Epithelial cell of prostate (primary cell): ENCODE data around the gene RPL27A.
A peak's percentile ranks its signal among the peaks of the same experiment; 100 is the strongest.

ENCODE experiments used
- DNase-seq: peaks from one replicate; pipeline ENCODE4 v3.0.0-alpha.2; 2011; ENCODE audit warnings: low read depth, low spot score
- H3K27ac ChIP-seq: fragments of 450-650 bp; 2 replicates; pipeline ENCODE4 v1.5.1; 2017; ENCODE audit warnings: mild to moderate bottlenecking

RPL27A gene

DNA sequence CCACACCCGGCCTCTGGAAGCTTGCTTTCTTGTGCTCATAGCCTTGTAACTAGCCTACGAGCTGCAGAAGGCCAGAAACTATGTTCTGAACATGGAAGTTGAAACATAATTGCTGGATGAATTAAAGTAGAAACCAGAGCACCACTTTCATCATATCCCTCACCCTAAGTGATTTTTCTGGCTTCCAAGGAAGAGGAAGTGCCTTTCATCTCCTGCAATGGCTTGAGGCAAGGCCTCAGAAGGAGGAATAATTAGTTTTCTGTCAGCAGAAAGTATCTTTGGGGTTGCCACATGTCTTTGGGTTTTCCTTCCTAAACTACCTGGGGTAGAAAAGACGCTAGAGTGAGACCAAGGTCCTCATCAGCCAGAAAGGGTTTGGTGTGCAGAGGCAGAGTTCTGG is 14.5 kb downstream of the RPL27A start:
- no peak for DNase-seq
- no peak overlapping the region for H3K27ac ChIP-seq

DNA sequence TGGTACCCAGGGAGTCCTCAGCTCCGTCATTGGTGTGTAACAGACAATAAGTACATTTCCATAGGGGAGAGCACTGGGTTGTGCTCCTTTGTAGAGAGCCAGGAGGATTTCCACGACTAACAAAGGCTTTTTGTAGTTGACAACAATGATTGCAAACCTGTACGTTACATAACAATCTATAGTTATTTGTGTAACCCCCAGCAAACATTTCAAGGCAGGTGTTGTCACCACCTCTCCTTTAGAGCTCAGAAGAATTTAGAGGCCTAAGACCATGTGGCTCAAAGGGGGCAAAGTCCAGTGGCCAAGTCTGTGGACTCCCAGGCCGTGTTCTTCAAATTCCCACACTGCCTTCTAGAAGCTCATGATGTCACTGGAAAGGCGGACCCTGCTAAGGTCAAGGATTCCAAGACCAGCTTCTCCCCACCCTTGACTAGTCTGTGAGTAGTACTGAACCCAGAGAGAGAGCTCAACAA is 15.8 kb downstream of the RPL27A start:
- no peak for DNase-seq
- H3K27ac ChIP-seq = no peak overlapping the region

DNA sequence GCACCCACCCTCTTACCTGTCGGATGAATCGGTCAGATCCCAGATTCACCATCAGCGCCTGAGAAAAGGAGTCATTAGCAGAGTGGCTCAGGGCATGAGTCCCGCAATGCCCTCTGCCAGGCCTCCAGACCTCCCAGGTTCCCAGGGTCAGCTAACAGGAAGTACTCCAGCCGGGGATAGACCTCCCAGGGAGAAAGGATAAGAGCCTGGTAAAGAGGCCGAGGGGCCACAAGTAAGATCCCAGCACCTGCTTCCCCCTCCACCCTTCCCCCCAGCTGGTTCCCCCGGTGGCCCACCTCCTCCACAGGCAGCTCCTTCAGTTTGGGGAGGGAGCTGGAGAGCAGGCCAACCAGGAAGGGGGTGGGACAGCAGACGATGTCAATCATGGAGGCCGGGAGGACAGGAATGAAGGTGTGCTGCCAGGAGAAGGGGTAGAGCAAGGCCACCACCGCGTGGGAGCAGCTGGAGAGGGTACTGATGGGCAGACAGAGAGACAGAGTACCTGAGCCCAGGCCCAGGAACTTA is 16.4 kb downstream of the RPL27A start:
- no peak overlapping the region for H3K27ac ChIP-seq
- DNase-seq = no peak

DNA sequence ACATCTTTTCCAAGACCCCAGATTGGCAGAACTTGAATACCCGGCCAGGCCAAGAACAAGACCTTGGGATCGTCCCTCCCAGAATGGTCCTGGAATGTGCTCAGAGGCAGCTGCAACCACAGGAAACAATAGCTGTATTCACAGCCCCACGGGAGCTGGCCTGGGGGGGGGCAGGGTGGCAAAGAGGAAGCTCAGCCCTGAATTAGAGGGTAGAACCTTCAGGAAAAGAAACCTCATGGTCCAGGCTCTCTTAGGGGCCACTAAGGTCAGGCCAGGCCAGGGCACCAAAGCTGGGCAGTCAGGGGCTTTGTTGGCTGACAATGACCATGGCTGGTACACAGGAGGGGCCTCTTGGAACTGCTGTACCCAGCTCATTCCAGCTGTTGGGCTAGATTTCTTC is 17.3 kb downstream of the RPL27A start:
- peak overlapping the region; percentile 47 for H3K27ac ChIP-seq
- no peak for DNase-seq

DNA sequence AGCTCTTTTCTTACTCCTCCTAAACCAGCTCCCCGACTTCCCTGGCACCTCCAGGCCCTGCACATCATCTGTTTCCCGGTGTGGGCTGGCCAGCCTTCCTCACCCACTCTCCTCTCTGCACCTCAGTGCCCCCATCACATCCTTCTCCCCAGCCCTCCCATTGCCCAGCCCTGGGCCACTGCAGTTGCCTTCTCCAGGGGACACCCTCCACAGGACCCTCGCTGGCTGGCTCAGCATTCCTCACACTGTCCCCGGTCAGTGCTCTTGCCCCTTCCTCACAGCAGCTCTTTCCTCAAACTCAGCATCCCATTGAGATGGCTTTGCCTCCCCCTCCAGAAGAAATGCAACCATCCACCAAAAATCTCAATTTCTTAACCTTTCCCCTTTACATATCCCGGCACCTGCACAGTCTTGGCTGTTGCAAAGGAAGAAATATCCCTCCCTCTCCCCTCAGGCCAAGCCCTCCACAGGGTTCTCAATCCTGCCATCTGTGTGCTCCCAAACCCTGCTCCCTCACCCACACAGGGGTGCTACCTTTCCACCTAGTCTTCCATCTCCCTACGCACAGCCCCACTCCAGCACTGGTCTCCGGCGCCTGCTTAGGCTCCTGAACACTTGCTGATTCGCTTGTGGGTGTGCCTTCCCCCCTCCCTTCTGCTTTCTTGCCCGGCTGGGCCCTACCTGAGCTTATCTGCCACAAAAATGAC is 19.5 kb downstream of the RPL27A start:
- no peak overlapping the region for H3K27ac ChIP-seq
- DNase-seq = no peak

DNA sequence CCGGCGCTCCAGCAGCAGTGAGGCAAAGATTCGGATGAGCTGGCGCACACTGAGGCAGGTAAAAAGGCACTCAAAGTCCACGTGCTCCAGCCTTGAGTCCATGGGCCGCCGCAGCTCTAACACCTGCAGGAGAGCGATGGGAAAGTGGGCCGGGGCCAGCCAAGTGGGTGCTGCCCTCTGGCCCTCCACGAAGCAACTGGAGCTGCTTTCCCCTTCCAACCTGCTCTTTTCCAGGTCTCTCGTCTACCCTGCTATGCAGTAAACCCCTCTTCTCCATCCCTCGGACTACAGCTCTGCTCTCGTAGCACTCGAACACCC is 20.0 kb downstream of the RPL27A start:
- no peak overlapping the region for H3K27ac ChIP-seq
- no peak for DNase-seq

DNA sequence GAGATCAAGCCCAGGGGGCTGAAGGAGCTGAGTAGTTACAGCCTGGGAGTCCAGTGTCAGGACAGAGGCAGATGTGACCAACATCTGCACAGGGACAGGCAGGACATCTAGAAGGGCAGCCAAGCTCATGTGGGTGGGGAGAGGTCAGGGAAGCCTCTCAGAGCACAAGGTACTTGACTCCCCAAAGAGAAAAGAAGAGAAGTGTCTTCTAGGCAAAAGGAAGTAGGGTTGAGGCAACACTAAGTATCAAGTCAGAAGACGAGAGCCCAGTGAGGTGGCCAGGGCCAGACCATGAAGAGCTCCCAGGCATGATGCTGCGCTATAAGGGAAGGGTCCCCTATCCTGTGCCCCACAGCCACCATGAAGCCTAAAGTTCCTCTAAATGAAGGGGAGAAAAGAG is 21.5 kb downstream of the RPL27A start:
- DNase-seq = no peak
- no peak overlapping the region for H3K27ac ChIP-seq

DNA sequence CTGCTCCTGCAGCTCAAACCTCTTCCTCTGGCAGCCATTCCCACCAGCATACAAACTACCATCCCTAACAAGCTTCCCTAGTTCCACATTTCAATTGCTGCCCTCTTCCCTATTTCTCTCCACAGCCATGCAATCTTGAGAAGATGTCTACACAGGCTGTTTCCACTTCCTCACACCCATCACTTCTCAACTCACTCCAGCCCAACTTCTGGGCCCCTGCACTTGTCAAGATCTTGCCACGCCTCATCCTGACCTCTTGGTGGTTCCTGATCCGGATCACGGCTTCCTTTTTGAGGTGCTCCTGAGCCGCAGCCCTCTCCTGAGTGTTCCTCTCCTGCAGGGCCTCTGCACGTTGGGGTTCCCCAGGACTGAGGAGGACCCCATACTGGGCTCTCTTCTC is 22.6 kb downstream of the RPL27A start:
- DNase-seq = no peak
- no peak overlapping the region for H3K27ac ChIP-seq

DNA sequence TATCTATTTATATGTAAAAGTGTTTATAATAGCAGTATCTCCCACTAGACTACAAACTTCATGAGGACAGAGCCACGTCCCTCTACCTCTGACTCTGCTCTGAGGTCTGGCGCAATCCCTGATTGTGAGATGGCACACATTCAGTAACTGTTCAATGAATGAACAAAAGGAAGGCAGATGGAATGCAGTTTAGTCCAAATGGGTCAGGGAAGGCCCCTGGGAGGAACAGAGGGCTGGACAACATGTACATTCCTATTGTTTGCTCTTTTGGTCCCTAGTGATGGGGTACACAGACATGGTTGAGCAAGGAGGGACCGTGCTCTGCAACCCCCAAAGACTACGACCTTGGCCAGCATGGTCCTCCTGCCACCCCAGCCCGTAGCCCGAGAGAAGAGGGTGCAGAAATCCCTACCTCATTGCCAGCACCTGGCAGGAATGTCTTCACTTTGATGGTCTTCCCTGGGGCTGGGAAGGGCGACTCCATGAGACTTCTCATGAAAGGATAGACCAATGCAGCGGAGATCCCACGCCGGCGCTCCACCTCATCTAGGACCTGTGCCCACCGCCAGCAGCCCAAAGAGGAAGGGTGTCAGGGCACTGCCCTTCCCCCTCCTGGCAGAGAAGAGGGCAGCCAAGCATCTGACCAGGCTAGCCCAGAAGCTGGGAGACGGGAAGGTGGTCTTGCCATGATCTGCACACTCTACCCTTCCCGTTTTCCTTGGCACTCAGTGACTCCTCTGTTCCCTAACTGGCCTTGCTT is 24.3 kb downstream of the RPL27A start:
- DNase-seq = no peak

DNA sequence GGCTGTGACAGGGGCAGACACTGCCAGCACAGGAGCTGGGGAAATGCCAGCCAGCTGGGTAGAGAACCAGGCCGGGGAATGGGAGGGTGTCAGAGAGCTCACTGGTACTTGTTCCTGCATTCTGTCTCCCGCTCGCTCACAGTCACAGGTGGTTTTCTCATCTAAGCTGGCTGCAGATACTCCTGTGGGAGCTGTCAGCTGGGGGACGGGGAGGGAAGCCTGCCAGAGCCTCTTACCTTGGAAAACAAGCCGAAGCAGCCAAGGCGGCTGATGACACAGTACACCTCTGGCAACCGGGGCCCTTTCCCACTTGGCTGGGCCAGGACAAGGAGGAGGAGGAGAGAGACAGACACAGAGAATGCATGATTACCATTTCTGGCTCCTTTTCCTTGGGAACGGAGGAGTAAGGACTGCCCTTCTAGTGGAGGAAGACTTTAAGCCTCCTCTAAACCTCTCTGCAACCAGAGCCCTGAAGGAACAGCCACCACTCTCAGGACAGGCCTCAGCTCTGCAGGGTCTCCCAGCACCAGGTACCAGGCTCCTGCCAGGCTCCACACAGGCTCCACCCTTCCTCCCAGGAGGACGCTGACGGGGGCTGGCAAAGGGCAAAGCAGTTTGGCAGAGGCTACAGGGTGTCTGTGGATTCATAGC is 25.1 kb downstream of the RPL27A start:
- no peak overlapping the region for H3K27ac ChIP-seq
- DNase-seq = no peak

More for the DNA sequence above, 24.3 kb downstream of the RPL27A start:
- no peak overlapping the region for H3K27ac ChIP-seq

DNA sequence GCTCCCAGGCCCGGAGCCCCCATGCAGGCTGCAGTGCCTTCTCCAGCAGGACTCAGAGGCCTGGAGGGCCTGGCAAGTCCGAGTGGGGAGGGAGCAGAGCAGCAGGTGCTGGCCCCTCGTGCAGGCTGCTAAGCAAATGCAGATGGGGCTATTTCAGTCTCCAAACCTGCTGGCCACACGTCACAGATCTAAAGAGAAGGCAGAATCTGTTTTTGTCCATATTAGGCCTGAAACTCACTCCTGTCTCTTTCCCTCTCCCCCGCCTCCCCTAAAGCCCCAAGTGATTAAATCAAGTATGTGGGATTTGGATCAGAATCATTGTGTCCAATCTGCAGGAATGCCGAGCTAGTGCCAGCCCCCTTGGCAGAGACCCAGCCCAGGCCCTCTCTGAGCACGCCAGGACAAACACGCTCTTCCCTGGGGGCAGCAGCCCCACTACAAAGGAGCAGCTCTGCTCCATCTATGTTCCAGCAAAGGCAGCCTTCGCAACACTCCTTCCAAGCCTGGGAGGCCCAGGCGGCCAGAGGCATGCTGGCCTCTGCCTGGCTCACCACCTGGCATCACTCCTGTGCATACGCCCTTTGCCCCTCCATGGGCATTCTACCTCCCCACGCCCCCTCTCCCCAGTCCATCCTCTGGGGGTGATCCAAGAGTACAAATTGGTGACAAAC is 26.5 kb downstream of the RPL27A start:
- no peak overlapping the region for H3K27ac ChIP-seq
- DNase-seq = no peak

DNA sequence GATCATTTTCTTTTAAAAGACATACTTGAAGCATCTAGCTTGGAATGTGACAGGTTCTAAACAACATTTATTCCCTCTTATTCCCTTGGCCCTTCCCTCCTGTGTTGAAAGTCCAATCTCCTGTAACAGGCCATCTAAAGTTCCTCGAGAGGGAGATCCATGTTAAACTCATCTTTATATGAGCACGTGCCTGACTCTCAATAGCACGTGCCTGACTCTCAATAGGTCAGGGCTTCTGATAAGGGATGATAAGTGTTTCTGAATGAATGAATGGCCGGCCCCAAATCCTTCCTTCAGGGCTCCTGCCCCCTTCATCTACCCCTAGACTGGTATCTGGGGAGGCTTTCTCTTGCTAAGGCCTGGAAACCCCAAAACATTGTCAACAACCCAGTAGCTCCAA is 27.2 kb downstream of the RPL27A start:
- DNase-seq = no peak
- H3K27ac ChIP-seq = no peak overlapping the region

DNA sequence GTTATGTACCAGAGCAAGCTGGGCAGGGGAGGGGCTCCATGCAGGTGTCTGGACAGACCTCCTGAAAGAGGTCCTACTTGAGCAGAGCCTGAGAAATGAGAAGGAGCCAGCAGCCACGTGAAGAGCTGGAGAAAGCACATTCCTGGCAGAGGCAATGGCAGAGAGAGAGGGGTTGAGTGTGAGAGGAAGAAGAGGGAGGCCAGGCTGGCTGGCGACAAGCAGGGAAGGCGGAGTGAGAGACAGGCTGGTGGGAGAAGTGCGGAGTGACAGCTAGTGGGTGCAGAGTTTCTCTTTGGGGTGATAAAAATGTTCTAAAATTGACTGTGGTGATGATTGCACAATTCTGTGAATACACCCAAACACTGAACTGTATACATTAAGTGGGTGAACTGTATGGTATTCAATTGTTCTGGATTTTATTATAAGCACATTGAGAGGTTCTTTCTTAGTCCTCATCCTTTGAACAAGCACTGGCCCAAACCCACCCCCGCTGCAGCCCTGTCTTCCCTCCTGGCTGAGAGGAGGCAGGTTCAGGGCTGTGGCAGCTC is 29.4 kb downstream of the RPL27A start:
- H3K27ac ChIP-seq = no peak overlapping the region
- DNase-seq = no peak

DNA sequence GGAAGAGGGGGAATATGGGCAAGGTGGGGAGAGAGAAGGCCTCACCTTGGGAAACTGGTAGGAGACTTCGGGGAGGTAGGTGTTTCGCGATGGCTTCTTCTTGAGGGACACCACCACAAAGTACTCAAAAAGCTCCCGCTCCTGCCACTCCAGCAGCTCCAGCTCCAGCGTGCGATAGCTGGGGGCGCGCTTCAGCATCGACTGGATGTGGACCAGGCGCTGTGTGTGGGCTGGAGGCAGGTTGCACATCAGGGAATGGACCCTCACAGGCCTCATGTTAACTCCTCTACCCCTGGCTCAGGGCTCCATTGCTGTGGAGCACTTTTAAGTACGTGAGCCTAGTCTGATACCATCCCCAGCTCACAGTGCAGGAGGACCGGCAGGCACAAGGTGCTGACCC is 29.9 kb downstream of the RPL27A start:
- no peak for DNase-seq
- H3K27ac ChIP-seq = no peak overlapping the region

DNA sequence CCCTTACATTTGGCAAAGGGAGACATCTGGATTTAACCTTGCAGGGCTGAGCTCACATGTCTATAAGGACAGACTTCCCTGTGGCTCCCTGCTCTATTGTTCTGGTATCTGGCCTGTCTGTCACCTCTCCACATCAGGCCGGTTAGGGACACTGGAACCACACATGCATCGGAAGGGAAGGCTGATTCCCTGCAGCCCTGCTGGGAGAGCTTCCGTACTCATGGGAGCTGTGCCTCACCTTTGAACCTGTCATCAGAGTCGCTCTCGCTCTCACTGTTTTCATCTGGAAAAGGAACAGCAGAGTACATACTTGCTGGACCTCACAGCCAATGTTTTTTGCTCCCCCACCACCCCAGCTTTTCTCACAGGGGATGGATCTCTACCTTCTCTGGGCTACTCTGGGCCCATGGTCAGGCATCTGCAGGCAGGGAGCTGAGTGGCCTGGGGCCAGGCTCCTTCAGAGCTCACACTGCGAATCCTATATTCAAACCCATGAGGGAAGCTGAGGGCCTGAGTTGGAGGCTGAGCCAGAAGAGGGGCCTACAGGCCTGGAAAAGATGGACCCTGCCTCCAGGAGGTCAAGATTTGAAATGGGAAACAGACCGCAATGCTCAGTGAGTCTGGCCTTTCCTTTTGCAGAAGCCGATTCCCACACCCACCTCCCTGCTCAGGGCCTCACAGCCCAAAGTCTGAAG is 31.3 kb downstream of the RPL27A start:
- no peak overlapping the region for H3K27ac ChIP-seq
- DNase-seq = no peak

DNA sequence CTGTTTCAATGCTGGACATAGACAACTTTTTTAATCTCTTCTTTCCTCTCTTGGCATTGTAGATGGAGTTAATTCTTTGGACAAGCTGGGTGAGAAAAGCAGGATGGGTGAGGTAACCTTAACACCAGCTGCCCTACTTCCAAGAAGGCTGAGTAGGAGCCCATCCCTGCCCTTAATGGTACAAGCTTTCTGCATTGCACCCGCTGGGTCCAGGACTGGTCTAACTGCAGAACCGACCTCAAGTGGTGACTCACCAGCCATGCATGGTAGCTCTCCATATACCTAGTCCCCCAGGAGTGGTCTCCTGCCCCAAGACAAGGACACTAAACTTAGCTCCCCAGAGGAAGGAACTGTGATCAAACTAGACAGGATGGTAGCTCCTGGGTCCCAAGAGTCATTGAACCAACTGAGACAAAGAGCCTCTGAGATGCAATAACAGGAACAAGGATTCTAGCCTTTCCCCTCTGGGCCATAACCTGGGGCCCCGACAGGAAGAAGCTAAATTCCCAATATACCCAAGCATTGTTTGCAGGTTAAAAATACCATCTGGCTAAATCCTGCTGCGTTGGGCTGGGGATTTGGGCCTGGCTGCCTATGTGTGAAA is 32.1 kb downstream of the RPL27A start:
- no peak overlapping the region for H3K27ac ChIP-seq
- no peak for DNase-seq

DNA sequence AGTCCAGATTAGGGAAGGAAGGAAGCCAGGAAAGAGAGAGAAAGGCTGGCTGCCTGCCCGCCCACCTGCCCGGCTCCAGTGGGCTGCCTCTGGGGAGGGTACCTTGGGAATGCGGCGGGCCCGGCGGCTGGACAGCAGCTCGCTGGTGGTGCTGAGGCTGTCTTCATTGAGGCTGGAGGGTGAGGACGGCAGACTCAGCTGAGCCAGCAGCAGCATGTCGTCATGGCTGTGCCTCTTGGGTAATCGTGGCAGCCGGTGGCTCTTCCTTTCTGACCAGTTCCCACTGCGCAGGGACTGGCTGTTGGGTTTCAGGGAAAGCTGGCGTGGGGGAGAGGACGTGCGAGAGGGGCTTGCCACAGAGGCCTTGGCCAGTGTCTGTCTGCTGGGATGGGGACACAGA is 32.9 kb downstream of the RPL27A start:
- no peak overlapping the region for H3K27ac ChIP-seq
- DNase-seq = no peak

DNA sequence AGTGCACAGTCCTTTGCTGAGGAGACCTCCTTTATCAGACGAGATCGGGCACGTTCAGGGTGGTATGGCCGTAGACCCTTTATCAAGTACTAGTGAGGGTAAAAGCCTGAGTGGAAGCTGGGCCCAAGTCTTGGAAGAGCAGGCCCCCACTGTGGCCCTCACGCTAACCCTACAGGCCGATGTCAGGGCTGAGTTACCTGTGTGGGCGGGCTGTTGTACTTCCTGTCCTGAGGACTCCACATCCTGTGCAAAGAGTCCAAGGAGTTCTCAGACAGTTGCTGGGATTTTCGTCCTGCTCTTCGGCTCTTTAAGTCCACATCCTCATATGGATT is 34.9 kb downstream of the RPL27A start:
- DNase-seq = no peak
- peak overlapping the region; percentile 87 for H3K27ac ChIP-seq

DNA sequence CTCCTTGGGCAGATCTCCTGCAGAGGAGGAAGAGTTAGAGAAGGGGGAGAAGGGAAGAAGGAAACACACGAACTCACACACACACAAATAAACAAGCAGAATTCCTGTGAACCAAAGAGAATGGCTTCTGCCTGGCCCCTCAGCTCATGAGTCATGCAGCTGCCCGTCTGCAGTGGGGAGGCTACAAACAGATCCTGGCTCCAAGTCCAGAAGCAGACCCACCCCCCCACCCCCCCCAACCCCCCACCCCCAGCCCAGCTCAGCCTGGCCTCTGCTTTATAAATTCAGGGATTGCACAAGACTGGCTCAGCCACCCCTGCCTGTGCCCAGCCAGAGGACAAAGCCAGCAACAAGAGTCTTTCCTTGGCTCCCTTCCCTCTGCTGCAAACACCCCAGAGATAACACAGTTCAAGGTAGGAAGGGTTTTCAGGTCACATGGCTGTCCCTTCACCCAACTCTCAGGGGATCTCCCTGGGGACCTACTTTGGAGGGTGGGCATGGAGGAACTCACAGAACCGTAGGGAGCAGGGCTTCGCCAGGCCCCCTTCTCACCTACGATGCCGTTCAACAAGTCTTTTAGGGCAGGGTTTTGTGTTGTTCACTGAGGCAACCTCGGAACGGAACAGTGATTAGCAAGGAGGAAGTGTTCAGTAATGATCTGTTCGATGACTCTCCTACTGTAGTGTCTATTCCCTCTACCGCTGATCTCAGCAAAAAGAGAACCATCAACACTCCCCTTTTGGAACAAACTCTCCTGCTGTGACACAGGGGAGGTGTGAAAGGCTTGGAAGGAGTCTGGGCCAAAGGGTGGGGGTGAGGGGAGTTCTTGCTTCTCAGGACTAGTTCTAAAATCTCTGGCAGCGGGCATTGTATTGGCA is 35.5 kb downstream of the RPL27A start:
- peak overlapping the region; percentile 87 for H3K27ac ChIP-seq
- peak; percentile 24 for DNase-seq
